WTC11 (cell line): Measurements from ENCODE around the gene ADAMTS19. TPM values are rescaled to one million over a fixed set of nuclear protein-coding genes. Genes with fewer than 3 reads are reported as not detected.

Experiments used
- ATAC-seq: fragments of 200-7000 bp; cut with Tn5 transposase; 2 replicates; pipeline ENCODE4 v1.10.0; 2021; ENCODE audit warnings: mild to moderate bottlenecking, moderate library complexity
- CTCF ChIA-PET: fragments of 300-600 bp; sonication (Branson Sonifier 250); formaldehyde crosslinking; loops from one replicate; lab custom pipeline; 2021; ENCODE audit warnings: antibody characterized with exemption; lab: Charles Lee
- POLR2A ChIA-PET: fragments of 350-600 bp; sonication (Branson Sonifier 250); formaldehyde crosslinking; loops from one replicate; lab custom pipeline; 2021; ENCODE audit warnings: antibody characterized with exemption; lab: Charles Lee
- DNase-seq: peaks from one replicate; pipeline ENCODE4 v3.0.0; 2021; ENCODE audit warnings: low spot score
- H3K27ac Mint-ChIP-seq: 2 replicates; pipeline ENCODE4 v1.8.0; 2021; ENCODE audit warnings: mixed read lengths
- H3K27me3 Mint-ChIP-seq: 2 replicates; pipeline ENCODE4 v1.8.0; 2021; ENCODE audit warnings: low read depth, mild to moderate bottlenecking, moderate library complexity, mixed read lengths
- H3K36me3 Mint-ChIP-seq: 2 replicates; pipeline ENCODE4 v1.8.0; 2021; ENCODE audit warnings: mixed read lengths
- H3K4me1 Mint-ChIP-seq: 2 replicates; pipeline ENCODE4 v1.8.0; 2022; ENCODE audit warnings: mixed read lengths
- H3K4me3 Mint-ChIP-seq: 2 replicates; pipeline ENCODE4 v1.8.0; 2021; ENCODE audit warnings: mild to moderate bottlenecking, moderate library complexity, mixed read lengths
- H3K9me3 Mint-ChIP-seq: 2 replicates; pipeline ENCODE4 v1.8.0; 2021; ENCODE audit warnings: mixed read lengths
- ATF6 ChIP-seq: sonication (generic); formaldehyde crosslinking; IDR thresholded peaks from 2 replicates; pipeline ENCODE4 v1.8.1; 2023; ENCODE audit warnings: mild to moderate bottlenecking, missing genetic modification reagents
- CREM ChIP-seq: sonication (generic); formaldehyde crosslinking; IDR thresholded peaks from 2 replicates; pipeline ENCODE4 v1.8.1; 2022; ENCODE audit warnings: mild to moderate bottlenecking, missing genetic modification reagents, moderate library complexity
- E2F5 ChIP-seq: sonication (generic); formaldehyde crosslinking; IDR thresholded peaks from 2 replicates; pipeline ENCODE4 v1.8.1; 2022; ENCODE audit warnings: mild to moderate bottlenecking, moderate library complexity, missing genetic modification reagents
- ERG ChIP-seq: fragments of 250-450 bp; sonication (Bioruptor Pico); IDR thresholded peaks from 2 replicates; pipeline ENCODE4 v1.8.0; 2021; ENCODE audit warnings: mild to moderate bottlenecking
- GRHL2 ChIP-seq: fragments of 250-450 bp; sonication (Bioruptor Pico); IDR thresholded peaks from 2 replicates; pipeline ENCODE4 v1.8.0; 2022; ENCODE audit warnings: mild to moderate bottlenecking, moderate library complexity; ENCODE audit not compliant: insufficient replicate concordance, severe bottlenecking
- MAX ChIP-seq: sonication (generic); formaldehyde crosslinking; IDR thresholded peaks from 2 replicates; pipeline ENCODE4 v1.8.0; 2022; ENCODE audit warnings: mild to moderate bottlenecking, missing genetic modification reagents
- MXD4 ChIP-seq: fragments of 250-450 bp; sonication (Bioruptor Pico); IDR thresholded peaks from 2 replicates; pipeline ENCODE4 v1.8.0; 2021; ENCODE audit warnings: mild to moderate bottlenecking, moderate library complexity, borderline replicate concordance
- NFYB ChIP-seq: sonication (generic); formaldehyde crosslinking; conservative IDR thresholded peaks from 2 replicates; pipeline ENCODE4 v1.8.0; 2022; ENCODE audit warnings: low read depth, missing genetic modification reagents
- PREB ChIP-seq: sonication (generic); formaldehyde crosslinking; IDR thresholded peaks from 2 replicates; pipeline ENCODE4 v1.8.1; 2022; ENCODE audit warnings: mild to moderate bottlenecking, missing genetic modification reagents, moderate library complexity, borderline replicate concordance
- RELA ChIP-seq: sonication (generic); formaldehyde crosslinking; IDR thresholded peaks from 2 replicates; pipeline ENCODE4 v1.8.1; 2022; ENCODE audit warnings: missing genetic modification reagents, mild to moderate bottlenecking, borderline replicate concordance
- ZBTB21 ChIP-seq: sonication (generic); formaldehyde crosslinking; IDR thresholded peaks from 2 replicates; pipeline ENCODE4 v1.8.1; 2023; ENCODE audit warnings: mild to moderate bottlenecking, missing genetic modification reagents, borderline replicate concordance
- ZNF138 ChIP-seq: sonication (generic); formaldehyde crosslinking; conservative IDR thresholded peaks from 2 replicates; pipeline ENCODE4 v1.8.1; 2022; ENCODE audit warnings: mild to moderate bottlenecking, moderate library complexity, missing genetic modification reagents
- ZNF219 ChIP-seq: sonication (generic); formaldehyde crosslinking; IDR thresholded peaks from 2 replicates; pipeline ENCODE4 v1.8.0; 2023; ENCODE audit warnings: missing genetic modification reagents, mild to moderate bottlenecking, borderline replicate concordance
- ZNF416 ChIP-seq: fragments of 250-450 bp; sonication (Bioruptor Pico); IDR thresholded peaks from 2 replicates; pipeline ENCODE4 v1.9.0; 2021; ENCODE audit warnings: mild to moderate bottlenecking, inconsistent platforms
- ZNF425 ChIP-seq: fragments of 250-450 bp; sonication (Bioruptor Pico); conservative IDR thresholded peaks from 2 replicates; pipeline ENCODE4 v1.9.0; 2021; ENCODE audit warnings: mild to moderate bottlenecking
- total RNA-seq: library from RNA; stranded (reverse); gene quantifications from 3 replicates; pipeline ENCODE4 v1.2.3, GENCODE V29; 2021

ADAMTS19 gene
- total RNA-seq, 1 experiment from 2014 or later = 28.0 TPM

GRCh38 chr5:129438322-129438721 lies 21.8 kb upstream of the ADAMTS19 start:
- ChIA-PET CTCF (no interaction called here), POLR2A (interaction anchor here (0.6 kb wide), 1 partner anchor 282 kb away, joined by 4 read pairs; no protein-coding TSS in a partner anchor)
- no peaks in the 10 kb centered on the region for H3K36me3 Mint-ChIP-seq
- TF ChIP-seq ZNF138 (CRISPR knock-in tag) = no peak
- no peak for TF ChIP-seq ZNF416
- peaks cover 4% of the 10 kb centered on the region for H3K9me3 Mint-ChIP-seq
- no peak overlapping the region for H3K4me3 Mint-ChIP-seq
- H3K27ac Mint-ChIP-seq = no peak overlapping the region
- DNase-seq (no peak), ATAC-seq (peak; percentile 55)
- peaks cover 22% of the 10 kb centered on the region for H3K4me1 Mint-ChIP-seq
- H3K27me3 Mint-ChIP-seq = no peaks in the 10 kb centered on the region

GRCh38 chr5:129440424-129440823 lies 19.7 kb upstream of the ADAMTS19 start:
- no peak for TF ChIP-seq E2F5 (CRISPR knock-in tag)
- no peak for TF ChIP-seq MXD4 (CRISPR knock-in tag)
- TF ChIP-seq ZBTB21 (CRISPR knock-in tag) = no peak
- no peak for TF ChIP-seq MAX (CRISPR knock-in tag)
- TF ChIP-seq ATF6 (CRISPR knock-in tag) = no peak
- TF ChIP-seq GRHL2 (CRISPR knock-in tag) = no peak
- TF ChIP-seq ZNF219 (CRISPR knock-in tag) = no peak
- TF ChIP-seq, all 79 proteins: peak for 0
- no peak overlapping the region for H3K27ac Mint-ChIP-seq
- ChIA-PET CTCF (interaction anchor here (1.5 kb wide), 1 partner anchor 50 kb away, joined by 3 read pairs; no protein-coding TSS in a partner anchor), POLR2A (no interaction called here)
- H3K27me3 Mint-ChIP-seq = no peaks in the 10 kb centered on the region
- no peaks in the 10 kb centered on the region for H3K36me3 Mint-ChIP-seq
- H3K4me3 Mint-ChIP-seq = no peak overlapping the region
- peaks cover 22% of the 10 kb centered on the region for H3K4me1 Mint-ChIP-seq
- ATAC-seq (peak; percentile 49), DNase-seq (no peak)
- peaks cover 4% of the 10 kb centered on the region for H3K9me3 Mint-ChIP-seq

GRCh38 chr5:129441096-129441495 lies 19.0 kb upstream of the ADAMTS19 start:
- no peak for ATAC-seq

More at GRCh38 chr5:129441096-129441495, 19.0 kb upstream of the ADAMTS19 start:
- ChIA-PET POLR2A (no interaction called here), CTCF (interaction anchor here (0.6 kb wide), 1 partner anchor 170 kb away, joined by 3 read pairs; no protein-coding TSS in a partner anchor)
- no peak for TF ChIP-seq CREM (CRISPR knock-in tag)
- TF ChIP-seq MAX (CRISPR knock-in tag) = no peak
- TF ChIP-seq RELA (CRISPR knock-in tag) = no peak
- no peak for TF ChIP-seq ERG (CRISPR knock-in tag)
- no peak for TF ChIP-seq NFYB (CRISPR knock-in tag)
- no peak for TF ChIP-seq PREB (CRISPR knock-in tag)
- no peak for TF ChIP-seq ZNF425
- no peaks in the 10 kb centered on the region for H3K27me3 Mint-ChIP-seq
- no peak for DNase-seq
- no peaks in the 10 kb centered on the region for H3K36me3 Mint-ChIP-seq
- H3K9me3 Mint-ChIP-seq = peaks cover 4% of the 10 kb centered on the region
- H3K27ac Mint-ChIP-seq = no peak overlapping the region
- peaks cover 22% of the 10 kb centered on the region for H3K4me1 Mint-ChIP-seq
- H3K4me3 Mint-ChIP-seq = no peak overlapping the region
